K562 (cell line): Measurements from ENCODE around the gene SS18. TPM values are rescaled to one million over a fixed set of nuclear protein-coding genes. Genes with fewer than 3 reads are reported as not detected.

Experiments
- ATAC-seq: fragments of 200-7000 bp; cut with Tn5 transposase; 3 replicates; pipeline ENCODE4 v1.9.1; 2020; ENCODE audit warnings: moderate library complexity
- BruUV-seq: library from RNA; stranded (reverse); fragments of 400-500 nt; replicated peaks from 2 replicates; lab custom pipeline; 2021; lab: Mats Ljungman, UMichigan
- CTCF ChIA-PET: fragments of 300-600 bp; formaldehyde crosslinking; extraction: SDS; loops from one replicate; lab custom pipeline; 2021; ENCODE audit warnings: low intra/inter-chr PET ratio; lab: Yijun Ruan, JAX
- POLR2A ChIA-PET: fragments of 300-600, 350-650 bp; sonication (Branson Sonifier 250); formaldehyde crosslinking; extraction: SDS; loops from one replicate; lab custom pipeline; 2021; ENCODE audit warnings: antibody characterized with exemption, inconsistent platforms; lab: Yijun Ruan, JAX
- DNase-seq, 4 experiments: peaks; one replicate each; pipeline versions ENCODE4 v3.0.0 to v3.0.0-alpha.2; 2011 to 2018; ENCODE audit warnings: low spot score in 3 of 4, mixed read lengths in 3 of 4; ENCODE audit errors: extremely low read depth in 1 of 4
- FAIRE-seq: peaks from 2 replicates; lab custom pipeline; 2011; peaks lifted over from hg19 to GRCh38; lab: Jason Lieb, UNC
- H2AFZ ChIP-seq: 2 replicates; pipeline ENCODE4 v1.6.0; 2011; ENCODE audit warnings: low read depth, low read length, control low read depth, inconsistent platforms
- H3K27ac ChIP-seq: fragments of 200-600 bp; 3 replicates; pipeline ENCODE4 v1.8.0; 2011; ENCODE audit warnings: low read depth, mild to moderate bottlenecking, control low read depth, inconsistent platforms, low read length, moderate library complexity, mixed read lengths; ENCODE audit errors: extremely low read depth
- H3K27me3 ChIP-seq, 2 experiments: fragments of 300-600 bp in 1 of 2; 2 replicates in 1 of 2; 3 replicates in 1 of 2; pipeline versions ENCODE4 v1.6.0 to v1.8.0; 2011; ENCODE audit warnings: inconsistent platforms in 2 of 2, low read length in 2 of 2, mild to moderate bottlenecking in 1 of 2, mixed read lengths in 1 of 2, moderate library complexity in 1 of 2; ENCODE audit not compliant: control insufficient read depth in 2 of 2, insufficient read depth in 2 of 2
- H3K36me3 ChIP-seq: fragments of 300-600 bp; 3 replicates; pipeline ENCODE4 v1.8.0; 2011; ENCODE audit warnings: mild to moderate bottlenecking, low read length, inconsistent platforms; ENCODE audit not compliant: control insufficient read depth, insufficient read depth
- H3K4me1 ChIP-seq, 2 experiments: fragments of 200-600 bp in 1 of 2; replicated peaks in 1 of 2; 2 replicates in 1 of 2; 3 replicates in 1 of 2; pipeline versions ENCODE4 v1.5.1 to v1.8.0; 2011; ENCODE audit warnings: inconsistent platforms in 2 of 2, low read length in 2 of 2, mild to moderate bottlenecking in 1 of 2, mixed read lengths in 1 of 2, moderate library complexity in 1 of 2; ENCODE audit not compliant: control insufficient read depth in 2 of 2, insufficient read depth in 2 of 2
- H3K4me2 ChIP-seq: 2 replicates; pipeline ENCODE4 v1.6.1; 2011; ENCODE audit warnings: low read length, control low read depth, inconsistent platforms, mixed read lengths; ENCODE audit not compliant: insufficient read depth
- H3K4me3 ChIP-seq: fragments of 200-600 bp; sonication (generic), shearing (Covaris generic); 2 replicates; pipeline ENCODE4 v1.5.1; 2016; ENCODE audit warnings: control low read depth, inconsistent platforms
- H3K79me2 ChIP-seq: fragments of 200-600 bp; 3 replicates; pipeline ENCODE4 v1.8.0; 2011; ENCODE audit warnings: low read length, inconsistent platforms; ENCODE audit not compliant: control insufficient read depth, insufficient read depth
- H3K9ac ChIP-seq, 2 experiments: 2 replicates each; pipeline versions ENCODE4 v1.6.0 to v1.6.1; 2011; ENCODE audit warnings: low read depth in 2 of 2, low read length in 2 of 2, control low read depth in 1 of 2, inconsistent platforms in 1 of 2, mild to moderate bottlenecking in 1 of 2, mixed read lengths in 1 of 2; ENCODE audit not compliant: insufficient read depth in 1 of 2
- H3K9me1 ChIP-seq: one replicate; pipeline ENCODE4 v1.6.0; 2011; ENCODE audit warnings: inconsistent platforms, mild to moderate bottlenecking, low read length, moderate library complexity; ENCODE audit not compliant: control insufficient read depth, insufficient read depth
- H3K9me3 ChIP-seq: replicated peaks from 2 replicates; pipeline ENCODE4 v1.5.1; 2011; ENCODE audit warnings: low read depth, low read length, inconsistent platforms; ENCODE audit not compliant: control insufficient read depth, insufficient read depth
- H4K20me1 ChIP-seq: replicated peaks from 2 replicates; pipeline ENCODE4 v1.6.1; 2011; ENCODE audit warnings: low read length, inconsistent platforms, mixed read lengths; ENCODE audit not compliant: control insufficient read depth, insufficient read depth
- BCL6 ChIP-seq: fragments of 250-450 bp; sonication (Bioruptor Pico); IDR thresholded peaks from 2 replicates; pipeline ENCODE4 v1.4.0; 2020
- NFE2 ChIP-seq: IDR thresholded peaks from 2 replicates; pipeline ENCODE4 v1.6.1; 2014; ENCODE audit warnings: antibody characterized with exemption, low read depth
- WGBS: fragments of 100-300 bp; shearing (Covaris generic); methylation state at CpG from one replicate; pipeline ENCODE4 v1.1.6; 2016; ENCODE audit warnings: low coverage, mixed read lengths; ENCODE audit not compliant: insufficient coverage; ENCODE audit errors: missing lambda C conversion rate; 5-methylcytosine and 5-hydroxymethylcytosine counted together
- in situ Hi-C: fragments of 300-500 bp; cut with MboI; formaldehyde crosslinking; loops from 4 replicates; pipeline ENCODE4 v1.15.0; 2018; ENCODE audit warnings: inconsistent platforms, mixed read lengths
- intact Hi-C: fragments of 100-400 bp; cut with micrococcal nuclease; formaldehyde crosslinking; loops from 2 replicates; pipeline ENCODE4 v1.14.2; 2022
- polyA plus RNA-seq, 8 experiments: library from polyadenylated mRNA; depleted of rRNA in 4 of 8; stranded (reverse) in 5 of 8; unstranded in 3 of 8; fragments of >200 nt; fragmentation: Nextera tagmentation in 2 of 8; fragmentation: Illumina TruSeq in 1 of 8; extraction: Ambion mirVana in 2 of 8; extraction: Trizol in 1 of 8; gene quantifications; 2 replicates each; pipeline versions ENCODE4 v1.2.1 to v1.2.3, GENCODE V29; 2011 to 2014; ENCODE audit warnings: inconsistent platforms in 1 of 8, missing spikeins in 1 of 8
- total RNA-seq, 7 experiments: library from RNA; depleted of rRNA in 6 of 7; stranded (reverse); fragments of >200 nt in 6 of 7; fragmentation: Illumina TruSeq in 2 of 7; extraction: Trizol in 2 of 7; gene quantifications; 2 replicates each; pipeline versions ENCODE4 v1.2.1 to v1.2.3, GENCODE V29; 2011 to 2021; ENCODE audit warnings: low replicate concordance in 1 of 7
- TF ChIP-seq, protein P1 (sequence below): IDR thresholded peaks from 2 replicates; pipeline ENCODE4 v1.6.1; 2016; ENCODE audit warnings: missing genetic modification characterization, missing compliant biosample characterization

SS18 gene
- total and polyA plus RNA-seq, 9 of the 15 experiments (the other 6 are each of a cell fraction or from before 2014, with no cell fraction given): 30.9 to 190 (median 102) TPM

- Histone ChIP-seq H3K4me2 (no peak overlapping the region), H3K9ac (no peak overlapping the region), H3K27ac (no peak overlapping the region), H3K27me3 (peaks cover 0 to 7% of the 10 kb centered on the region in 2 experiments; a peak in 1 of 5 replicates), H3K79me2 (no peaks in the 10 kb centered on the region), H3K4me1 (peaks cover 0 to 11% of the 10 kb centered on the region in 2 experiments; a peak in 3 of 5 replicates), H3K4me3 (no peak overlapping the region), H3K9me1 (no peaks in the 10 kb centered on the region), H2AFZ (no peak overlapping the region), H4K20me1 (no peaks in the 10 kb centered on the region), H3K9me3 (no peaks in the 10 kb centered on the region), H3K36me3 (no peaks in the 10 kb centered on the region)
- no peak for DNase-seq
- 13% methylated on average over 1 of the region's 1 CpG for WGBS
- ChIA-PET CTCF (no interaction called here), POLR2A (interaction anchor here (0.6 kb wide), 1 partner anchor 22 kb away, joined by 3 read pairs; no protein-coding TSS in a partner anchor)
- intact Hi-C loops (no loop called here), in situ Hi-C loops (no loop called here)
- FAIRE-seq: no peak
- TF ChIP-seq, protein P1, sequence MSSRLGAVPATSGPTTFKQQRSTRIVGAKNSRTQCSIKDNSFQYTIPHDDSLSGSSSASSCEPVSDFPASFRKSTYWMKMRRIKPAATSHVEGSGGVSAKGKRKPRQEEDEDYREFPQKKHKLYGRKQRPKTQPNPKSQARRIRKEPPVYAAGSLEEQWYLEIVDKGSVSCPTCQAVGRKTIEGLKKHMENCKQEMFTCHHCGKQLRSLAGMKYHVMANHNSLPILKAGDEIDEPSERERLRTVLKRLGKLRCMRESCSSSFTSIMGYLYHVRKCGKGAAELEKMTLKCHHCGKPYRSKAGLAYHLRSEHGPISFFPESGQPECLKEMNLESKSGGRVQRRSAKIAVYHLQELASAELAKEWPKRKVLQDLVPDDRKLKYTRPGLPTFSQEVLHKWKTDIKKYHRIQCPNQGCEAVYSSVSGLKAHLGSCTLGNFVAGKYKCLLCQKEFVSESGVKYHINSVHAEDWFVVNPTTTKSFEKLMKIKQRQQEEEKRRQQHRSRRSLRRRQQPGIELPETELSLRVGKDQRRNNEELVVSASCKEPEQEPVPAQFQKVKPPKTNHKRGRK (tag): peak; percentile 51; the same call in 1 of the 2 replicates
- TF ChIP-seq NFE2 (no peak), BCL6 (CRISPR knock-in tag) (no peak)
- TF ChIP-seq, all 486 proteins: peak for 1
- ATAC-seq: no peak
- no TSS peak for BruUV-seq
Measured at GRCh38 chr18:25985707-25986394, 104.6 kb downstream of the SS18 start.
